ENCODE data around the gene LIX1L.

Gene LIX1L

DNA sequence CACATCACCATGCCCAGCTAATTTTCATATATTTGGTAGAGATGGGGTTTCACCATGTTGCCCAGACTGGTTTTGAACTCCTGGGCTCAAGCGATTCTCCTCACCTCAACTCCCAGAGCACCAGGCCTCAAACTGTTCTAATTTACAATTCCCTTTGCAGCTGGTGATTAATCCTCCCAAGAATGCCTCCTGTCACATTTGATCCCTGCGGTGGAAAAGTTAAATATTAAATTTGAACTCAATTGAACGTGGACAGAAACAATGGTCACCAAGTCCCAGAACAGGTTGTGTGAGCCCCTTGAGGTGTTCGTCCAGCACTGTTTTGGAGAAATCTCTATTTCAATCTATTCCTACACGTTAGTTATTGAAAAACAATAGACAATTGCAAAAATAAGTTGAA, 70.2 kb downstream of the LIX1L start:
- Histone ChIP-seq H3K4me2 (no peak overlapping the region), H3K27ac (no peak overlapping the region), H4K20me1 (ENCODE audit: insufficient read depth) (no peaks in the 10 kb centered on the region), H3K27me3 (ENCODE audit: insufficient read depth, low read depth) (peaks cover 25% of the 10 kb centered on the region), H3K4me3 (IDR thresholded peaks at IDR 0.05; ENCODE audit: insufficient read depth, low read depth, low read length) (no peak overlapping the region), H3K4me1 (ENCODE audit: low read depth, poor library complexity, severe bottlenecking) (peaks cover 20% of the 10 kb centered on the region), H3K9ac (no peak overlapping the region), H3K36me3 (ENCODE audit: insufficient read depth) (no peaks in the 10 kb centered on the region), H3K79me2 (ENCODE audit: insufficient read depth, low read depth) (no peaks in the 10 kb centered on the region), H2AFZ (ENCODE audit: low read depth) (no peak overlapping the region)
- TF ChIP-seq, protein P1, sequence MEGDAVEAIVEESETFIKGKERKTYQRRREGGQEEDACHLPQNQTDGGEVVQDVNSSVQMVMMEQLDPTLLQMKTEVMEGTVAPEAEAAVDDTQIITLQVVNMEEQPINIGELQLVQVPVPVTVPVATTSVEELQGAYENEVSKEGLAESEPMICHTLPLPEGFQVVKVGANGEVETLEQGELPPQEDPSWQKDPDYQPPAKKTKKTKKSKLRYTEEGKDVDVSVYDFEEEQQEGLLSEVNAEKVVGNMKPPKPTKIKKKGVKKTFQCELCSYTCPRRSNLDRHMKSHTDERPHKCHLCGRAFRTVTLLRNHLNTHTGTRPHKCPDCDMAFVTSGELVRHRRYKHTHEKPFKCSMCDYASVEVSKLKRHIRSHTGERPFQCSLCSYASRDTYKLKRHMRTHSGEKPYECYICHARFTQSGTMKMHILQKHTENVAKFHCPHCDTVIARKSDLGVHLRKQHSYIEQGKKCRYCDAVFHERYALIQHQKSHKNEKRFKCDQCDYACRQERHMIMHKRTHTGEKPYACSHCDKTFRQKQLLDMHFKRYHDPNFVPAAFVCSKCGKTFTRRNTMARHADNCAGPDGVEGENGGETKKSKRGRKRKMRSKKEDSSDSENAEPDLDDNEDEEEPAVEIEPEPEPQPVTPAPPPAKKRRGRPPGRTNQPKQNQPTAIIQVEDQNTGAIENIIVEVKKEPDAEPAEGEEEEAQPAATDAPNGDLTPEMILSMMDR (conservative IDR thresholded peaks at IDR 0.05; ENCODE audit: low read depth, low read length), result no peak

GRCh38 chr1:145886816-145887215, 71.0 kb downstream of the LIX1L start:
- H3K4me1 ChIP-seq (ENCODE audit: low read depth, poor library complexity, severe bottlenecking), result peaks cover 15% of the 10 kb centered on the region

DNA sequence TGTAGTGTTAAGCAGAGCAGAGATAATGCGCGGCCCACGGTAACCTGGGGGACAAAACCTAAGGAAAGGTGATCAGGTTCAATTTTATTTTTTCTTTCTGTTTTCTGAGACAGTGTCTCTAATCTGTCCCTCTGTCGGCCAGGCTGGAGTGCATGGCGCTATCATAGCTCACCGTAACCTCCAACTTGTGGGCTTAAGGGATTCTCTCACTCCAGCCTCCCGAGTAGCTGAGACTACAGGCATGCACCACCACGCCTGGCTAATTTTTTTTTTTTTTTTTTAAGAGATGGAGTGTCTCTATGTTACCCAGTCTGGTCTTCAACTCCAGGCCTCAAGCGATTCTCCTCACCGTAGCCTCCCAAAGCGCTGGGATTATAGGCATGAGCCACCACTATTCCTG, 71.4 kb downstream of the LIX1L start:
- peaks cover 11% of the 10 kb centered on the region for H3K4me1 ChIP-seq (ENCODE audit: low read depth, poor library complexity, severe bottlenecking)
- H3K4me3 ChIP-seq (IDR thresholded peaks at IDR 0.05; ENCODE audit: insufficient read depth, low read depth, low read length), result peak overlapping the region; percentile 96
- H4K20me1 ChIP-seq (ENCODE audit: insufficient read depth), result no peaks in the 10 kb centered on the region
- H3K36me3 ChIP-seq (ENCODE audit: insufficient read depth), result no peaks in the 10 kb centered on the region
- H3K27me3 ChIP-seq (ENCODE audit: insufficient read depth, low read depth), result peaks cover 25% of the 10 kb centered on the region
- H3K79me2 ChIP-seq (ENCODE audit: insufficient read depth, low read depth), result no peaks in the 10 kb centered on the region
- TF ChIP-seq, protein P1 (conservative IDR thresholded peaks at IDR 0.05; ENCODE audit: low read depth, low read length), result no peak
- H3K4me2 ChIP-seq, result peak overlapping the region; percentile 79
- H2AFZ ChIP-seq (ENCODE audit: low read depth), result peak overlapping the region; percentile 95
- H3K9ac ChIP-seq, result no peak overlapping the region
- no peak overlapping the region for H3K27ac ChIP-seq

More at GRCh38 chr1:145886816-145887215, 71.0 kb downstream of the LIX1L start:
- Histone ChIP-seq H3K4me3 (IDR thresholded peaks at IDR 0.05; ENCODE audit: insufficient read depth, low read depth, low read length) (no peak overlapping the region), H3K27me3 (ENCODE audit: insufficient read depth, low read depth) (peaks cover 25% of the 10 kb centered on the region), H3K27ac (no peak overlapping the region), H4K20me1 (ENCODE audit: insufficient read depth) (no peaks in the 10 kb centered on the region), H3K36me3 (ENCODE audit: insufficient read depth) (no peaks in the 10 kb centered on the region), H3K4me2 (no peak overlapping the region; the same call in 1 of the 2 replicates), H2AFZ (ENCODE audit: low read depth) (no peak overlapping the region), H3K9ac (no peak overlapping the region), H3K79me2 (ENCODE audit: insufficient read depth, low read depth) (no peaks in the 10 kb centered on the region)
- TF ChIP-seq, protein P1 (conservative IDR thresholded peaks at IDR 0.05; ENCODE audit: low read depth, low read length), result no peak

DNA sequence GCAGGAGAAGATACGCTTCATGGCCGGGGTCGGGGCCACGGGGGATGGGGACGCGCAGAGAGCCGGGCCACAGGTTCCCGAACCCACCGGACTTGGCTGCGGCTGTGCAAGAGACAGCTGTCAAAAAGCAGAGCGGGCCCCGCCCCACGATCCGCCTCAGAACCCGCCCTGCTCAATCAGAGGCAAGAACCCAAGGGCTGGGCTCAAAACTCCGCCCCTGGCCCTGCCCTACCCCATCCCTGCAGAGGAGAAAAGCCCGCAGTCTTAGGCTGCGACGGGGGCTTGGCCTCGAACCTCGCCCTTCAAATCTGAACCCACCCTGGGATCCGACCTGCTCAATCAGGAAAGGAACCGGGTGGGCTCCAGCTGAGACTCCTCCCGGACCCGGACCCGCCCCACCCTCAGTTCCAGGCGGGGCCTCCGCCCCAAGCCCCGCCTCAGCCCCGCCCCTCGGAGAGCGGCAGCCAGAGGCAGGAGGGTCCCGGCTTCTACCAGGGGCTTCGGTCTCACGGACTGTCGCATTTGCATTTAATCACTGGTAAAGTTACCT, 72.0 kb downstream of the LIX1L start, which contains the start of gene ANKRD35:
ANKRD35 (minus strand) TSS at position 129 of the 550 bp plus-strand sequence; CDS start at position 21, 108 bp downstream.
- TF ChIP-seq, protein P1 (conservative IDR thresholded peaks at IDR 0.05; ENCODE audit: low read depth, low read length), result no peak
- Histone ChIP-seq H3K4me3 (IDR thresholded peaks at IDR 0.05; ENCODE audit: insufficient read depth, low read depth, low read length) (peak within 1 kb of the TSS; percentile 96), H3K4me1 (ENCODE audit: low read depth, poor library complexity, severe bottlenecking) (peaks cover 11% of the 10 kb centered on the region), H3K9ac (no peak within 1 kb of the TSS), H2AFZ (ENCODE audit: low read depth) (peak within 1 kb of the TSS; percentile 95), H3K36me3 (ENCODE audit: insufficient read depth) (no peaks in the 10 kb centered on the region), H3K79me2 (ENCODE audit: insufficient read depth, low read depth) (no peaks in the 10 kb centered on the region), H3K27ac (no peak within 1 kb of the TSS), H3K27me3 (ENCODE audit: insufficient read depth, low read depth) (peaks cover 25% of the 10 kb centered on the region), H4K20me1 (ENCODE audit: insufficient read depth) (no peaks in the 10 kb centered on the region), H3K4me2 (peak within 1 kb of the TSS; percentile 79)

Data from KMS-11 (cell line).